HG03175 (cell line): ENCODE results near the gene RPL18A.

Experiments
- ATAC-seq: cut with Tn5 transposase; IDR thresholded peaks from one replicate; pipeline ENCODE4 v1.9.1; 2021; ENCODE audit warnings: mild to moderate bottlenecking, moderate library complexity; ENCODE audit not compliant: unreplicated experiment

RPL18A gene

GRCh38 chr19:17841810-17842662 lies 17.7 kb upstream of the RPL18A start:
- ATAC-seq: no peak

DNA sequence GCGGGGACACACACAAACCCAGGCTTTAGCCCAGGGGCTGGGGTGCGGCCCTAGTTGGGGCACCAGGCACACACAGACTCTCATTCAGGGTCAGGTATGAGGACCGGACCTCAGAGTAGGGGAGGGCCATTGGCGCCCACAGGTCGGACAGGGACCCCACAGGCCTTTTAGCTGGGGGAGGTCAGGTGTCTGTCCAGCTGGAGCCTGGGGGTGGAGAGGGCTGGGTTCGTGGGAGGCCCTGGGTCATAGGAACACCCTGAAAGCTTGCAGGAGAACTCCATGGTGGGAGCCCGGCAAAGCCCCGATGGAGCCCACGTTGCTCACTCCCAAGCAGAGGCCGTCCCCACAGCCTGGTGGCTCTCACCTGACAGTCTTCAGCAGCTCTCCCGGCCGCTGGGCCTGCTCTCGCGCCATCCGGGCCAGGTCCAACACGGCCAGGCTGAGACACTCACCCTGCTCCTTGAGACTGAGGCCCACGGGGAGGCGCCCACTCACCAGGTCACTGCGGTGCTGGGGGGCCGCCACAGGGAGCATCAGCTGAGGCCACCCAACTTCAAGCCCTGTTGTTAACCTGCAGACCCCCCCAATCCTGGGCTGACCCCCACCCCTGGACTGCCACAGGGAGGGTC lies 16.9 kb upstream of the RPL18A start:
- no peak for ATAC-seq

DNA sequence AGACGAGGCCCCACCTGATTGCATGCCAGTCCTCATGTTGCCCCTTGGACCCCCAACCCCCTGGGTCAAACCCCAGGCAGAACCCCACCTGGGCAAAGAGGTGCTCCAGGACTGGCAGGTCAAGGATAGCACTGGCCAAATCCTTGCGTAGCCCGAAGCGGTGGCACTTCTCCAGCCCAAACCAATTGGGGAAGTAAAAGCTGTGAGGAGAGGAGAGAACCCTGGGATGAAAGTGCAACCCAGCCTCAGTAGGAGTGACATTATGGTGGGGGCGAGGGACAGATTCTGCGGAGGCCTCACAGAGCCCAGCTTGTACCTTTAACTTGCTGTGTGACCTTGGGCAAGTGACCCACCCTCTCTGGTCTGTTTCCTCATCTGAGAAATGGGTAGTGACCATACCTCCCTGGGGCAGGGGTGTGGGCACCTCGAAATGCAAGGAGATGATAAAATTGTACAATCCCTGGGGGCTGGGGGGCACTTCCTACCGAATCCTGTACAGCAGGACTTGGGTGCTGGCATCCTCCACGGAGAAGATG lies 16.4 kb upstream of the RPL18A start:
- ATAC-seq: no peak

DNA sequence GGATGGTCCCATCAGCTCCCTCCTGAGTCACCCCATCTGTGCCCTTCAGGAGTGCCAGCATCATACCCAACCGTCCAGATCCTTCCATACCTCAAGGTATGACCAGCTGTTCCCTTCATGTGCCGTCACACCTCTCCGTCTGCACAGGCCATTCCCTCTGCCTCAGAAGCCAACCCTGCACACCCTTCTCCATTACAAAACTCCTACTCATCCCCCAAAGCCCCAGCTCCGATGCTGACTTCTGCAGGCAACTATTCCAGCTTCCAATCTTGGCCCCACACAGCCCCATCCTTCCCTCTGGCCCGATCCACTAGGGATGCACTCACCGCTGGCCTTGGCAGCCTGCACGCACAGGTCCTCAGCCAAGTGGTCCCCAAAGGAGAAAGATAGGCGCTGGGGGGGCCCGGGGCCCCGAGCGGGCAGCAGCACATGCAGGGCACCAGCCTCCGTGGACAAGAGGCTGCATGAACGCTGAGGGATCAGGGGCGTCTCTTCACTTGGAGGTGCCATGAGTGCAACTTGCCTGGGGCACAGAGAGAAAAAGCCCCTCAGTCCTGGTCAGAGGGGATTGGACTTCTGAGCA lies 15.7 kb upstream of the RPL18A start:
- ATAC-seq: no peak

DNA sequence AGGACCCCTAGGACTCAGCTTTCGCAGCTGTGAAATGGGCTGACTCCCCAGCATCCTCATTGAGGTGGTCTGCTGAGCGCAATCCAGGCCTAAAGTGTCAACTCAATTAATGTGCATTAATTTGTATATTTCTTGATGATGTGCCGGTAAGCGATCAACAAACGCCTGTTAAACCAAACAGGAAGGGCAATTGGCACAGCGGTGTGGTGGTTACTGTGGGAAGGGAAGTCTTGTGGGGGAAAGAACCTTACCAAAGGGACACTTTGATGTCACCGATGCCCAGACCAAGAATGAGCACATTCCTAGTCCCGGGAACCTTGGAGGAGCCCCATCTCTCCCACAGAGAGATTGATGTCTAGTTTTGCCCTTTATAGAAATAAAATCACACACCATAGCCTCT lies 13.6 kb upstream of the RPL18A start:
- no peak for ATAC-seq

DNA sequence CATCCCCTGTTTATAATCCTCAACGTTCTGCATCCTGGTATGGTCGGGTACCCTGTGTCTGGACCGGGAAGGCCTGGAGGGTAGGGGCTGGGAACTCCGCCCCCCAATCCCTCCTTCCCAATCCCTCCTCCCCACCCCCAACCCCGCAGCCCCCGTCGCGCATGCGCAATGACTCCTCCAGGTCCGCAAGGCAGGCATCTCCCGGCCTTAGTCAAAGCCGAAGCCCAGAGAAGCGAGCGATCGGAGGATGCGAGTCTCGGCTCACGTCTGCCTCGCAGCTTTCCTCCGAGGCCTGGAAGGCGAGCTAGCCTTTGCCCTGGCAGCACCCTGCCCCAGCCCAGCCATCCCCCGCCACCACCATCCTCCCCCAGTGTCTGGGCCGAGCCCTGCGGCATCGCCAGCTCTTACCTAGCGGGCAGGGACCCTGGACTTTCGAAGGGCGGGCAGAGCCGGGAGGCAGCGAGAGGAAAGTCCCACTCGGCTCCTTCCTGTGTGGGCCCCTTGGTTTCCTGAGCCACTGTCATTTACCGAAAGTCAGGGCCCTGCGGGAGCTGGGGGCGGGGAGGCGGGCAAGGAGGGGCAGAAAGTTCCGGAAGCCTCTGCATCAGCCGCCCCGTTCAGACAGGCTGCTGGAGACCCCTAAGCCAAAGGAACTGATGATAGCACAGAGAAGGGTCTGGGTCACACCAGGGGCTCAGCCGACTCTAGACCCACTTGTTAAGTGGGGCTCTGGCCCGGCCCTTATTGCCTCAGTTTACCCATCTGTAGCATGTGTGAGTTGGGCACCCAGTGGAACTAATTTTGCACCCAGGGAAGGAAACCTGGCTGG lies 12.0 kb upstream of the RPL18A start, which contains the start of gene JAK3:
TSS of gene JAK3 (minus strand) at position 445 of the 829 bp plus-strand sequence. CDS start 3,565 bp downstream, outside the sequence.
- ATAC-seq: peak; percentile 57

GRCh38 chr19:17848595-17849292 lies 11.0 kb upstream of the RPL18A start:
- ATAC-seq: no peak

DNA sequence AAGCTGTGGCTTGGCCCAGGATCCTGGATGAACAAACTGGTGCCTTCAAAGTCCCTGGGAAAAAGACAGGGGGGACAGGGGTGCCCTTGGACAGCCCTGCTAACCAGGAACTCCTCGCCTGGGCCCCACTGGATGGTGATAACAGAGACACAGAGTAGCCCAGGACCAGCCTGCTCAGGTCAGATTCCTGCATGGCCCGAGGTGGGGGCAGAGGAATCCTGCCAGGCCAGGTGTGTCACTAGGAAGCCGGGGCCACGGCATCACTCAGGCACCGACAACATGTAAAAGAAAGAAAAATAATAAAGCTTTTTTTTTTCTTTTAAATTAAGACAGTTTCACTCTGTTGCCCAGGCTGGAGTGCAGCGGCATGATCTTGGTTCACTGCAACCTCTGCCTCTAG lies 5.6 kb upstream of the RPL18A start:
- ATAC-seq: no peak

GRCh38 chr19:17855280-17856152 lies 4.2 kb upstream of the RPL18A start:
- ATAC-seq: peak; percentile 33

- no peak for ATAC-seq
These were observed 752 bp downstream of the RPL18A start for GRCh38 chr19:17860331-17860992.

DNA sequence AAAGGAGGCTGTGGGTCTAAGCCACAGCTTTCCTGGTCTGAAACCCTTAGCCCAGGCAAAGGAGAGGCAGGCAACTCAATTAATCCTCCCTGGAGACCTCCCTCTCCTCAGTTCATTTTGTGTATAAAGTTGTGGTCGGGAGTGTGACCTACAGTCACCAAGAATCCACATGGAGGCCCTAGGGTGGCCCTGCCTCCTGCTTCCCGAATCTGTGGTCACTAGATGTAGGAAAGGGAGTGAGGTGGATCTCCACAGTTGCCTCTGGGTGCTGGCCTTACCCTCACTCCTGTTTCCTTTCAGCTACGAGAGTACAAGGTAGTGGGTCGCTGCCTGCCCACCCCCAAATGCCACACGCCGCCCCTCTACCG lies 1.3 kb downstream of the RPL18A start:
- no peak for ATAC-seq

- no peak for ATAC-seq
These were observed 2.1 kb downstream of the RPL18A start for GRCh38 chr19:17861542-17862402.

DNA sequence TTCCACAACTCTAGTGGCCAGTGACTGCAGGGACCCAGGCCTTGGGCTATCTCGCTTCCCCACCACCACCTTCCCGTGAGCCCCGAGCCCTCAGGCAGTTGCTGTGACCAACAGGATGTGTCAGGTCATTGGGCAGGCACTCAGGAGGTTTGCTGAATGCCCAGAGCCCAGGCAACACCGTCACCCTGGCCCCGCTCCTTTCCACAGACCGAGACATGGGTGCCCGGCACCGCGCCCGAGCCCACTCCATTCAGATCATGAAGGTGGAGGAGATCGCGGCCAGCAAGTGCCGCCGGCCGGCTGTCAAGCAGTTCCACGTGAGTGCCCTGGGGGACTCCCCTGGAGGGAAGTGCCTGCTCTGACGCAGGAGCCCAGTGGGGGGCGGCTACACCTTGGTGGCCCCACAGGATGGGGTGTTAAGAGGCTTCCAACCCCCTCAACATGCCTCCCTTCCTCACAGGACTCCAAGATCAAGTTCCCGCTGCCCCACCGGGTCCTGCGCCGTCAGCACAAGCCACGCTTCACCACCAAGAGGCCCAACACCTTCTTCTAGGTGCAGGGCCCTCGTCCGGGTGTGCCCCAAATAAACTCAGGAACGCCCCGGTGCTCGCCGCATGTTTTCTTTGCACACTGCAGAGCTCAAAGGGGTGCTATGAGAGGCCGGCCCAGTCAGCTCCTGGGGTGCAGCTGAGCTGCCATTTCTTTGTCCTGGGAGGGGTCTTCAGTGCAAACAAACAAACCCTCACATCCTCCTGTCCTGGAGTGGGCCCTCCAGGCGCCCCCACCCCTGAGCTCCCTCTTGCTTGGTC lies 3.2 kb downstream of the RPL18A start:
- ATAC-seq: no peak

DNA sequence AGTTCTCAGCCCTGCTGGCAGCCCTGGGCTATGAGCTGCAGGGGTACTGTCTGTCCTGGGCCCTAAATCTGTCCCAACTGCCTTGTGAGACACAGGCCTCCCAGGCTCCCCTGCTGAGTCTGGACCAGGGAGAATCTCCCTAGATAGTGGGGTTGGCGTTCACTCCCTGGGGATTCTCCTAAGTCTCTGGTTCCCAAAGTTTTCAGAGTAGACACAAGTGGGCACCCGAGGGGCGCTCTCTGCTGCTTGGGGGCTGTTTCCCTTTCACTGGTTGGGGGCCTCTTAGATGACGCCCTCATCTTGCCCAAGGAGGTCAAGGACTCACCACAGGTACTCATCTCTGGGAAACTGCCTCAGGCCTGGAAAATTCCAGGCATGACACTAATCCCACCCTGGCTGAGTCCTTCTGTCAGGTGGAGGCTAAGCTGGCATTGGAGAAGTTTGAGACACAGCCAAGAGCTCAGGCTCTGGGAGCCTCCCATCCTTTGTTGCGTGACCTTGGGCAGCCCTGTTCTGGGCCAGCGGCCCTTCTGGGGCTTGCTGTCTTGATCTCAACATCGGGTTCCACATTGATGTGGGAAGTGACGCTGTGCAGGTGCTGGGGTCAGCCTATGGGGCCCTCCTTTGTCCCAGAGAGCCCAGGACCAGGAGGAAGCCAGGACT lies 3.9 kb downstream of the RPL18A start:
- no peak for ATAC-seq

DNA sequence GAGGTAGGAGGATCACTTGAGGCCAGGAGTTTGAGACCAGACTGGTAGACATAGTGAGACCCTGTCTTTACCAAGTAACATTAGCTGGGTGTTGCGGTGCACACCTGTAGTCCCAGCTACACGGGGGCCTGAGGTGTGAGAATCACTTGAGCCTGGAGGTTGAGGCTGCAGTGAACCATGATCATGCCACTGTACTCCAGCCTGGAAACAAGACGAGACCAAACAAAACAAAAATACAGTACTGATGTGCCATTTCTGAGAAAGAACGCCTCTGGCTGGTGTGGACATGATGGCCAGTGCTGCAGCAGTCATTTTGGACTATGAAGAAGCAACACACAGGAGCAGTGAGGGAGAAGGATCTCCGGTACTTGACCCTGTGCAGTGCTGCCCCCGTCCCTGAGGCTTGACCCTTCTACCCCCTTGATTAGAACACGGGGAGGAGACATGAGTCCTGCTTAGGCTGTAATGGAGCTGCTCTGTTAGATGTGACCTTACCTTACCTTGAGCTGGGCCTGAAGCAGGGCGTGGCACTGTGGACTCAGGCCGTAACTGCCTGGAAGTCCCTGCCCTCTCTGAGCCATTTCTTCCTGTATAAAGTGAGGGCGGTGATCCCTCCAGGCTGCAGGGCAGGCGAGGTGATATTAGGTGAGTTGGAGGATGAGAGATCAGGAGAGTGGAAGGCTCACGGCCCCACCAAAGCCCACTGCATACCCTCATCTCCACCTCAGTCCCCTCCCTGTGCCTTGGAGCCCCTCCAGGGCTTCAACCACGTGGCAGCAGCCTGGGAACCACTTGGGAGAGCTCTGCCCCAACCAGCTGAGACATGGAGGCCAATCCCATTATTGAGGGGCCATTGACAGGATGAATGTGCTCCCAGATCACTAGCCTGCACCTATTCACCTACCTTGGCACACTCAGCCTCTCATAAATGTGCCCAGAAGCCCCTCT lies 5.9 kb downstream of the RPL18A start:
- ATAC-seq: no peak
